ENCODE data around the gene STK24.

The STK24 gene

DNA sequence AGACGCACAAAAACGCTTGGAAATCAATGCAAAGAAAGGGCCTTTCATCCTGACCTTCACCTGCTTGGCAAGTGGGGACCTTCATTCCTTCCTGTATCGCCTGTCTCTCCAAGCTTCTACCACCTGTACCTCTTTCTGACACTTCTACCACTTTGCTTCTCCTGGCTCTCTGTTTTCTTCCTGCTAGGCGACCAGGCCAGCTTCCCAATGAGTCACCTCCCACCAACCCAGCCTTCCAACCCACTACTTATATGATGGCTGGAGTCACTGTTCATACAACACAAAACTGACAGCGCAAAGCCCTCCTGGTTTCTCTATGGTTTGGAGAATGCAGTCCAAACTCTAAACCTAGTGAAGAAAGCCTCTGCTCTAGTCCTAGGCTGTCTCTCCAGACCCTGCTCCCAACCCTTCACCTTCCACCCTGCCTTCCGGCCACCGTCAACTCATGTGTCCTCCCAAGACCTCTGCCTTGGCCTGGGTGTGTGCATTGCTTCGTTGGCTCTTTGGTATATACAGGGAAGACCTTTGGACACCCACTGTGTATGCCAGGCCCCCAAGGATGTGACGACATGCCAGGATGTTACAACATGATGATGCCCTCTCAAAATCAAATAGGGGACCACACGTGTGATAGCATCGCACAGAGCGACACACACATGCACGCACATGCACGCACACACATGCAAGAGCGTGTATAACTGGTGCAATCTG lies 148.5 kb downstream of the STK24 start:
- Histone ChIP-seq H3K56ac (ENCODE audit: low read length) (no peak overlapping the region), H3K27me3 (ENCODE audit: insufficient read depth, low read length, poor library complexity) (no peaks in the 10 kb centered on the region), H2BK120ac (ENCODE audit: low read depth, low read length) (no peak overlapping the region), H3K23ac (ENCODE audit: low read length) (no peak overlapping the region), H3K79me1 (ENCODE audit: low read length) (no peaks in the 10 kb centered on the region), H2BK15ac (replicated peaks; ENCODE audit: low read depth) (no peak overlapping the region), H4K8ac (ENCODE audit: low read depth, low read length) (no peak overlapping the region), H3K9ac (ENCODE audit: low read length) (no peak overlapping the region), H3K36me3 (ENCODE audit: control insufficient read depth, insufficient read depth, low read length) (no peaks in the 10 kb centered on the region), H3K4ac (ENCODE audit: low read depth, low read length) (no peak overlapping the region), H3K4me3 (ENCODE audit: low read length) (no peak overlapping the region), H4K5ac (ENCODE audit: low read length) (no peak overlapping the region), H2BK5ac (ENCODE audit: low read length) (no peak overlapping the region), H3K27ac (ENCODE audit: low read depth, low read length) (no peak overlapping the region), H3K79me2 (ENCODE audit: control insufficient read depth, insufficient read depth, low read length) (no peaks in the 10 kb centered on the region), H3K18ac (ENCODE audit: low read length) (no peak overlapping the region), H2AK5ac (ENCODE audit: low read length) (no peak overlapping the region), H3K4me1 (ENCODE audit: control insufficient read depth, low read depth, low read length) (no peaks in the 10 kb centered on the region), H3K4me2 (ENCODE audit: low read length) (no peak overlapping the region)
- DNase-seq = no peak
- WGBS (ENCODE audit: extremely low coverage, insufficient coverage, low lambda C conversion rate) = no CpG with 5 or more reads among the region's 15 CpGs

DNA sequence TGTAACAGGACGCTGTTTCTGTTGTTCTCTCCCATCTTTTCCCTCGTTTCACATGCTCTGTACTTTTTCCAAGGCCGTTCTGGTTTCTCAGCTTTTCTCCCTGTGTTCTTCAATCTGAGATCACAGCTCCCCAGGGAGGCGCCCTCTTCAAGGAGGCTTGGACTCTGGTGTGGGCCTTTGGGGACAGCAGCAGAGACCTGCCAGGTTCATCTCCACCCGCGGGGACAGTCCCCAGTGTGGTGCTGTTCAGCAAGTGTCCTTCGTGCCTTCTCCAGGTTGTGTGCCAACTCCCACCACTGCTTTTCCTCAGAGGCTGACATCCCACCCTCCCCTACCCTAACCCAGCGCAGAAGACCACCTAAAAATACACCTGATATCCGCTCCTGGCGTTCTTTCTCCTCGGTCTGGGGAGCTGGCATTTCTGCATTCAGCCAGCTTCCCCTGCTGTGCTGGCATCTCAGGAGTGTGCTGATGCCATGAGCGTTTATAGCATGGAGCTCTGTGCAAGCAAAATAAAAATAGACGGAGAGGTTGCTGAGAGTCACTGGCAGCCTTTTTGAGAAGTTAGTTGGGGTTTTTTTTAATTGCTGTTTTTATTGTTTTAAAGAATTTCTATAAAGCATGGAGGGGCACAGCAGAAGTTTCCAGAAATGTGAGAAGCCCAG lies 149.4 kb downstream of the STK24 start:
- H3K4me2 ChIP-seq (ENCODE audit: low read length) = no peak overlapping the region
- H3K18ac ChIP-seq (ENCODE audit: low read length) = no peak overlapping the region
- H3K23ac ChIP-seq (ENCODE audit: low read length) = no peak overlapping the region
- H3K27ac ChIP-seq (ENCODE audit: low read depth, low read length) = no peak overlapping the region
- H3K9ac ChIP-seq (ENCODE audit: low read length) = no peak overlapping the region
- DNase-seq = no peak
- H3K79me2 ChIP-seq (ENCODE audit: control insufficient read depth, insufficient read depth, low read length) = no peaks in the 10 kb centered on the region
- no peaks in the 10 kb centered on the region for H3K36me3 ChIP-seq (ENCODE audit: control insufficient read depth, insufficient read depth, low read length)
- H3K27me3 ChIP-seq (ENCODE audit: insufficient read depth, low read length, poor library complexity) = no peaks in the 10 kb centered on the region
- H2BK15ac ChIP-seq (replicated peaks; ENCODE audit: low read depth) = no peak overlapping the region
- no peak overlapping the region for H3K4ac ChIP-seq (ENCODE audit: low read depth, low read length)
- H4K5ac ChIP-seq (ENCODE audit: low read length) = no peak overlapping the region
- no peak overlapping the region for H4K8ac ChIP-seq (ENCODE audit: low read depth, low read length)
- no peak overlapping the region for H2BK120ac ChIP-seq (ENCODE audit: low read depth, low read length)
- no CpG with 5 or more reads among the region's 13 CpGs for WGBS (ENCODE audit: extremely low coverage, insufficient coverage, low lambda C conversion rate)
- no peak overlapping the region for H2AK5ac ChIP-seq (ENCODE audit: low read length)
- H3K56ac ChIP-seq (ENCODE audit: low read length) = no peak overlapping the region
- no peaks in the 10 kb centered on the region for H3K4me1 ChIP-seq (ENCODE audit: control insufficient read depth, low read depth, low read length)
- H2BK5ac ChIP-seq (ENCODE audit: low read length) = no peak overlapping the region
- no peak overlapping the region for H3K4me3 ChIP-seq (ENCODE audit: low read length)
- no peaks in the 10 kb centered on the region for H3K79me1 ChIP-seq (ENCODE audit: low read length)

DNA sequence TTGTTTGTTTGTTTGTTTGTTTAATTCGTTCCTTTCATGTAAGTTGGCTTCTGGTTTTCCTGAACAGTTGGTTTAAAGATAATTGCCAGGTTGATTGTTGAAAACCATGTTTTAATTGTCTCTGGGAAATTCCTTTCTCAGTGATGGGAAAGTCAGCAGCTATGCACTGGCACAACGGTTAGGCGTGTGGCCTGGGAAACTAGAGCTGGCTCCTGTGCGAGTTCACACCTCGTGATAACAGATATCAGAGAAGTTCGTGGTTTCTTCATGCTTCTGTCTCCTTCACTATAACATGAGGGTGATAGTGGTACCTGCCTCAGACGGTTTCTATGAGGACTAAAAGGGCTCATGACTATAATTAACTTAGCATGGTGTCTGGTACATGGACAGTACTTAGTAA lies 153.5 kb downstream of the STK24 start:
- Histone ChIP-seq H3K4me1 (ENCODE audit: control insufficient read depth, low read depth, low read length) (no peaks in the 10 kb centered on the region), H2BK15ac (replicated peaks; ENCODE audit: low read depth) (no peak overlapping the region), H3K18ac (ENCODE audit: low read length) (no peak overlapping the region), H3K9ac (ENCODE audit: low read length) (no peak overlapping the region), H3K27me3 (ENCODE audit: insufficient read depth, low read length, poor library complexity) (no peaks in the 10 kb centered on the region), H3K4me2 (ENCODE audit: low read length) (no peak overlapping the region), H3K36me3 (ENCODE audit: control insufficient read depth, insufficient read depth, low read length) (no peaks in the 10 kb centered on the region), H3K23ac (ENCODE audit: low read length) (no peak overlapping the region), H2BK120ac (ENCODE audit: low read depth, low read length) (no peak overlapping the region), H3K56ac (ENCODE audit: low read length) (no peak overlapping the region), H3K4ac (ENCODE audit: low read depth, low read length) (no peak overlapping the region), H2AK5ac (ENCODE audit: low read length) (no peak overlapping the region), H3K79me1 (ENCODE audit: low read length) (no peaks in the 10 kb centered on the region), H3K79me2 (ENCODE audit: control insufficient read depth, insufficient read depth, low read length) (no peaks in the 10 kb centered on the region), H2BK5ac (ENCODE audit: low read length) (no peak overlapping the region), H4K5ac (ENCODE audit: low read length) (no peak overlapping the region), H3K4me3 (ENCODE audit: low read length) (no peak overlapping the region), H3K27ac (ENCODE audit: low read depth, low read length) (no peak overlapping the region), H4K8ac (ENCODE audit: low read depth, low read length) (no peak overlapping the region)
- DNase-seq = no peak
- no CpG with 5 or more reads among the region's 7 CpGs for WGBS (ENCODE audit: extremely low coverage, insufficient coverage, low lambda C conversion rate)

DNA sequence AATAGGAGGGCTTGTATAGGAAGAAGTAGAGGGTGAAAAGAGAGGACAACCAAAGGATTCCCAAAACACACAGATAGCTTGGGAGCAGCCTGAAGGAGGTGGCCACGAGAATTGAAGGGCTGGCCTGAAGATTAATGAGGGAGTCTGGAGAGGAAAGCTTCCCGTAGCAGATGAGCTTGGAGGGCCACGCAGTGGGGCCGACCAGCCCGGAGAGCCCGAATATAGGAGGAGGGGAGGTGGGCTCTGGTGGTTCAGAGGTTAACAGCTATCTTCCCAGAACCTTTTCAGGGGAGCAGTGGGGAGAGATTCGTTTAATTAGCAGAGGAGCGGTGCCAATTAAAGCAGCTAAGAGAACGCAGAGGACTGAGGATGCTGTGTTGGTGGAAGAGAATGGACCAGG lies 154.9 kb downstream of the STK24 start:
- Histone ChIP-seq H4K8ac (ENCODE audit: low read depth, low read length) (no peak overlapping the region), H2BK5ac (ENCODE audit: low read length) (no peak overlapping the region), H3K36me3 (ENCODE audit: control insufficient read depth, insufficient read depth, low read length) (no peaks in the 10 kb centered on the region), H3K79me1 (ENCODE audit: low read length) (no peaks in the 10 kb centered on the region), H3K79me2 (ENCODE audit: control insufficient read depth, insufficient read depth, low read length) (no peaks in the 10 kb centered on the region), H3K56ac (ENCODE audit: low read length) (no peak overlapping the region), H3K4me1 (ENCODE audit: control insufficient read depth, low read depth, low read length) (no peaks in the 10 kb centered on the region), H3K4me3 (ENCODE audit: low read length) (no peak overlapping the region), H4K5ac (ENCODE audit: low read length) (no peak overlapping the region), H3K27me3 (ENCODE audit: insufficient read depth, low read length, poor library complexity) (no peaks in the 10 kb centered on the region), H2BK120ac (ENCODE audit: low read depth, low read length) (no peak overlapping the region), H3K4me2 (ENCODE audit: low read length) (no peak overlapping the region), H3K9ac (ENCODE audit: low read length) (no peak overlapping the region), H2BK15ac (replicated peaks; ENCODE audit: low read depth) (no peak overlapping the region), H3K18ac (ENCODE audit: low read length) (no peak overlapping the region), H2AK5ac (ENCODE audit: low read length) (no peak overlapping the region), H3K23ac (ENCODE audit: low read length) (no peak overlapping the region), H3K27ac (ENCODE audit: low read depth, low read length) (no peak overlapping the region), H3K4ac (ENCODE audit: low read depth, low read length) (no peak overlapping the region)
- WGBS (ENCODE audit: extremely low coverage, insufficient coverage, low lambda C conversion rate) = no CpG with 5 or more reads among the region's 9 CpGs
- DNase-seq = no peak

DNA sequence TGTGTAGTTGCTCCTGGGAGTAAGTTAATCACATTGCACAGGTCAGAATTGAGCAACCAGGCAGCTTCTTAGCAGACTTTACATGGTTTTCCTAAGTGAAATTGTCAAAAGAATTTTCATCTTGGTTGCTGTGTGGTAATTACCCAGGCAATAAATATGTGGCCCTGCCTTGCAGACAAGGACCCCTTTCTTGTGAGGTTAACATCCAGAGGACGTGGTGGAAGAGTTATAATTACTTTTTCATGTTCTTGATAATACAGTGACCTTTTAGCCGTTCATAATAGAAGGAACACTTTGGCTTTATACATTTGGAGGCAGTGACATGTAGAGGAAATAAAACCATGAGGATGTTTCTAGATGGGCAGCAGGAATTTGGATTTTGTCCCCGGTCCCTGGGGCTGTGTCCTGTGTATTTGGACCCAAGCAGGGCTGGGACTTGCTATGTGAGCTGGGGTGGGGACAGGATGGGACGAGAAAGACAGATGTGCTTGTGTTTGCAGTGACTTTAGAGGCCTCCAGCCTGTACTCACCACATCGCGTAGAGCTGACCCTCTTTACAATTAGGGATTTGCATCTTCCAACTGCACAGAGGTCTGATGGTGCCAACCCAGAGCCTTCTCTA lies 156.2 kb downstream of the STK24 start:
- H3K79me2 ChIP-seq (ENCODE audit: control insufficient read depth, insufficient read depth, low read length) = no peaks in the 10 kb centered on the region
- H2AK5ac ChIP-seq (ENCODE audit: low read length) = no peak overlapping the region
- H3K23ac ChIP-seq (ENCODE audit: low read length) = no peak overlapping the region
- H2BK120ac ChIP-seq (ENCODE audit: low read depth, low read length) = no peak overlapping the region
- no CpG with 5 or more reads among the region's 6 CpGs for WGBS (ENCODE audit: extremely low coverage, insufficient coverage, low lambda C conversion rate)
- H3K18ac ChIP-seq (ENCODE audit: low read length) = no peak overlapping the region
- H3K79me1 ChIP-seq (ENCODE audit: low read length) = no peaks in the 10 kb centered on the region
- DNase-seq = no peak
- no peaks in the 10 kb centered on the region for H3K27me3 ChIP-seq (ENCODE audit: insufficient read depth, low read length, poor library complexity)
- H3K4ac ChIP-seq (ENCODE audit: low read depth, low read length) = no peak overlapping the region
- no peak overlapping the region for H4K5ac ChIP-seq (ENCODE audit: low read length)
- H2BK15ac ChIP-seq (replicated peaks; ENCODE audit: low read depth) = no peak overlapping the region
- H3K4me3 ChIP-seq (ENCODE audit: low read length) = no peak overlapping the region
- no peak overlapping the region for H3K4me2 ChIP-seq (ENCODE audit: low read length)
- no peak overlapping the region for H4K8ac ChIP-seq (ENCODE audit: low read depth, low read length)
- H3K36me3 ChIP-seq (ENCODE audit: control insufficient read depth, insufficient read depth, low read length) = no peaks in the 10 kb centered on the region
- H2BK5ac ChIP-seq (ENCODE audit: low read length) = no peak overlapping the region
- H3K27ac ChIP-seq (ENCODE audit: low read depth, low read length) = no peak overlapping the region
- H3K4me1 ChIP-seq (ENCODE audit: control insufficient read depth, low read depth, low read length) = no peaks in the 10 kb centered on the region
- H3K56ac ChIP-seq (ENCODE audit: low read length) = no peak overlapping the region
- H3K9ac ChIP-seq (ENCODE audit: low read length) = no peak overlapping the region
